K562 (cell line): ENCODE measurements around the gene OR2V2. TPM values are rescaled to one million over a fixed set of nuclear protein-coding genes. Genes with fewer than 3 reads are reported as not detected.

Experiments used
- BCL6 ChIP-seq: fragments of 250-450 bp; sonication (Bioruptor Pico); IDR thresholded peaks from 2 replicates; pipeline ENCODE4 v1.4.0; 2020
- CC2D1A ChIP-seq: fragments of 450-650 bp; IDR thresholded peaks from 2 replicates; pipeline ENCODE4 v1.6.1; 2017; ENCODE audit warnings: mild to moderate bottlenecking
- CREB3 ChIP-seq: fragments of 450-650 bp; conservative IDR thresholded peaks from 2 replicates; pipeline ENCODE4 v1.6.1; 2016; ENCODE audit warnings: missing genetic modification characterization, low read depth, mild to moderate bottlenecking, missing compliant biosample characterization, moderate library complexity
- CREBBP ChIP-seq: IDR thresholded peaks from one replicate; pipeline ENCODE4 v1.6.1; 2012; ENCODE audit warnings: low read depth, mild to moderate bottlenecking, control low read depth, inconsistent platforms, low read length
- HDGF ChIP-seq: fragments of 450-650 bp; IDR thresholded peaks from 2 replicates; pipeline ENCODE4 v1.6.1; 2016
- ILF3 ChIP-seq: fragments of 450-650 bp; IDR thresholded peaks from 2 replicates; pipeline ENCODE4 v1.6.1; 2018; ENCODE audit warnings: antibody characterized with exemption, mild to moderate bottlenecking, moderate library complexity, borderline replicate concordance
- MAFK ChIP-seq: IDR thresholded peaks from 2 replicates; pipeline ENCODE4 v1.6.1; 2011; ENCODE audit warnings: low read length, improper control_type of control experiment
- MYBL2 ChIP-seq, 2 experiments: fragments of 450-650 bp in 1 of 2; sonication (generic) in 1 of 2; formaldehyde crosslinking in 1 of 2; IDR thresholded peaks; 2 replicates each; pipeline versions ENCODE4 v1.6.1 to v1.8.1; 2017 to 2022; ENCODE audit warnings: borderline replicate concordance in 1 of 2, inconsistent platforms in 1 of 2, low read depth in 1 of 2, mild to moderate bottlenecking in 1 of 2, missing genetic modification reagents in 1 of 2, moderate library complexity in 1 of 2
- NCOA1 ChIP-seq: fragments of 450-650 bp; IDR thresholded peaks from 2 replicates; pipeline ENCODE4 v1.6.1; 2016; ENCODE audit warnings: low read depth
- NFATC3 ChIP-seq: fragments of 450-650 bp; IDR thresholded peaks from 2 replicates; pipeline ENCODE4 v1.6.1; 2017; ENCODE audit warnings: mild to moderate bottlenecking
- PHB2 ChIP-seq: fragments of 450-650 bp; IDR thresholded peaks from 2 replicates; pipeline ENCODE4 v1.6.1; 2017; ENCODE audit warnings: low read depth
- POLR2B ChIP-seq: fragments of 450-650 bp; IDR thresholded peaks from 2 replicates; pipeline ENCODE4 v1.6.1; 2018; ENCODE audit warnings: low read depth; ENCODE audit not compliant: partially characterized antibody
- PRMT5 ChIP-seq: sonication (generic); formaldehyde crosslinking; IDR thresholded peaks from 2 replicates; pipeline ENCODE4 v1.5.0; 2020; ENCODE audit warnings: missing genetic modification reagents
- RAD21 ChIP-seq, 2 experiments: fragments of 250-450 bp in 1 of 2; fragments of 450-650 bp in 1 of 2; sonication (Bioruptor Pico) in 1 of 2; formaldehyde crosslinking in 1 of 2; IDR thresholded peaks in 1 of 2; conservative IDR thresholded peaks in 1 of 2; 2 replicates each; pipeline versions ENCODE4 v1.4.0 to v1.8.0; 2020 to 2022; ENCODE audit warnings: mild to moderate bottlenecking in 2 of 2, moderate library complexity in 1 of 2
- RHOXF2B ChIP-seq: fragments of 250-450 bp; sonication (Bioruptor Pico); conservative IDR thresholded peaks from 2 replicates; pipeline ENCODE4 v1.5.1; 2021
- SIN3A ChIP-seq, 2 experiments: fragments of 150-350 bp in 1 of 2; IDR thresholded peaks; 2 replicates each; pipeline ENCODE4 v1.6.1; 2011 to 2016; ENCODE audit warnings: borderline replicate concordance in 2 of 2, low read depth in 2 of 2, low read length in 2 of 2, mild to moderate bottlenecking in 2 of 2, moderate library complexity in 2 of 2; ENCODE audit not compliant: control insufficient read depth in 1 of 2
- SMAD2 ChIP-seq: fragments of 150-350 bp; IDR thresholded peaks from 2 replicates; pipeline ENCODE4 v1.6.1; 2014; ENCODE audit warnings: low read depth, mild to moderate bottlenecking, low read length
- SREBF2 ChIP-seq: sonication (generic); formaldehyde crosslinking; IDR thresholded peaks from 2 replicates; pipeline ENCODE4 v1.4.0; 2020; ENCODE audit warnings: mild to moderate bottlenecking, missing genetic modification reagents
- TBP ChIP-seq: optimal IDR thresholded peaks from 2 replicates; pipeline ENCODE3; 2011; ENCODE audit warnings: low read depth, low read length, improper control_type of control experiment
- TFAP4 ChIP-seq: sonication (generic); formaldehyde crosslinking; IDR thresholded peaks from 2 replicates; pipeline ENCODE4 v1.8.0; 2022; ENCODE audit warnings: missing genetic modification reagents, mild to moderate bottlenecking, moderate library complexity, borderline replicate concordance
- YBX1 ChIP-seq: fragments of 450-650 bp; IDR thresholded peaks from 2 replicates; pipeline ENCODE4 v1.7.1; 2016; ENCODE audit warnings: mild to moderate bottlenecking
- ZFP30 ChIP-seq: fragments of 250-450 bp; sonication (Bioruptor Pico); IDR thresholded peaks from 2 replicates; pipeline ENCODE4 v1.8.0; 2022; ENCODE audit warnings: moderate library complexity, mild to moderate bottlenecking, inconsistent platforms, borderline replicate concordance
- ZNF197 ChIP-seq: fragments of 200-800 bp; sonication (Bioruptor generic); IDR thresholded peaks from 2 replicates; pipeline ENCODE4 v1.6.1; 2016; ENCODE audit warnings: low read depth, missing genetic modification characterization, missing compliant biosample characterization
- ZNF75A ChIP-seq: fragments of 450-650 bp; formaldehyde crosslinking; IDR thresholded peaks from 2 replicates; pipeline ENCODE4 v1.4.0; 2020; ENCODE audit warnings: mild to moderate bottlenecking
- ZNF778 ChIP-seq: fragments of 450-650 bp; formaldehyde crosslinking; IDR thresholded peaks from 2 replicates; pipeline ENCODE4 v1.4.0; 2020; ENCODE audit warnings: mild to moderate bottlenecking, moderate library complexity
- polyA plus RNA-seq, 8 experiments: library from polyadenylated mRNA; depleted of rRNA in 4 of 8; stranded (reverse) in 5 of 8; unstranded in 3 of 8; fragments of >200 nt; fragmentation: Nextera tagmentation in 2 of 8; fragmentation: Illumina TruSeq in 1 of 8; extraction: Ambion mirVana in 2 of 8; extraction: Trizol in 1 of 8; gene quantifications; 2 replicates each; pipeline versions ENCODE4 v1.2.1 to v1.2.3, GENCODE V29; 2011 to 2014; ENCODE audit warnings: inconsistent platforms in 1 of 8, missing spikeins in 1 of 8
- total RNA-seq, 7 experiments: library from RNA; depleted of rRNA in 6 of 7; stranded (reverse); fragments of >200 nt in 6 of 7; fragmentation: Illumina TruSeq in 2 of 7; extraction: Trizol in 2 of 7; gene quantifications; 2 replicates each; pipeline versions ENCODE4 v1.2.1 to v1.2.3, GENCODE V29; 2011 to 2021; ENCODE audit warnings: low replicate concordance in 1 of 7

OR2V2 gene
- total and polyA plus RNA-seq, 9 of the 15 experiments (the other 6 are each of a cell fraction or from before 2014, with no cell fraction given), result 0.01 TPM; not detected in 8

GRCh38 chr5:181160152-181160754 lies 12.9 kb downstream of the OR2V2 start (continued):
- TF ChIP-seq CREBBP, result no peak
- TF ChIP-seq RAD21 (CRISPR knock-in tag; conservative IDR thresholded peaks at IDR 0.05 in 1 of 2, IDR thresholded peaks at IDR 0.05 in 1 of 2), result no peak
- TF ChIP-seq NFATC3, result no peak
- TF ChIP-seq HDGF, result peak; percentile 47; the same call in 1 of the 2 replicates
- no peak for TF ChIP-seq BCL6 (CRISPR knock-in tag)
- no peak for TF ChIP-seq YBX1
- TF ChIP-seq MAFK, result no peak
- TF ChIP-seq TFAP4, result peak; percentile 52; the same call in 1 of the 2 replicates
- 0 out of 2 replicates have a peak, but pooled peaks have one; percentile 38 for TF ChIP-seq NCOA1
- TF ChIP-seq ILF3, result no peak
- TF ChIP-seq SMAD2, result no peak
- TF ChIP-seq TBP, result peak; percentile 51
- no peak for TF ChIP-seq CREB3 (tag)
- no peak for TF ChIP-seq SIN3A (IDR thresholded peaks at IDR 0.05; ENCODE audit: borderline replicate concordance in 2 of 2, control insufficient read depth in 1 of 2, low read depth in 2 of 2, low read length in 2 of 2)
- TF ChIP-seq ZNF778, result no peak
- TF ChIP-seq RHOXF2B (CRISPR knock-in tag), result no peak
- TF ChIP-seq CC2D1A, result no peak
- peak; percentile 62 for TF ChIP-seq POLR2B
- no peak for TF ChIP-seq PHB2
- TF ChIP-seq ZFP30, result no peak
- no peak for TF ChIP-seq MYBL2 (IDR thresholded peaks at IDR 0.05; ENCODE audit: low read depth)
- TF ChIP-seq MYBL2 (CRISPR knock-in tag; IDR thresholded peaks at IDR 0.05; ENCODE audit: borderline replicate concordance), result no peak
- no peak for TF ChIP-seq SREBF2 (CRISPR knock-in tag)
- no peak for TF ChIP-seq ZNF197
- no peak for TF ChIP-seq ZNF75A (CRISPR knock-in tag)
- no peak for TF ChIP-seq PRMT5 (CRISPR knock-in tag)
